HepG2 (cell line): ENCODE data around the gene OR52H1. TPM values are rescaled to one million over a fixed set of nuclear protein-coding genes. Genes with fewer than 3 reads are reported as not detected.

Source experiments
- ATAC-seq: fragments of 200-7000 bp; cut with Tn5 transposase; 3 replicates; pipeline ENCODE4 v1.9.1; 2020; ENCODE audit warnings: mild to moderate bottlenecking, moderate library complexity
- BruUV-seq: library from RNA; stranded (reverse); fragments of 400-500 nt; replicated peaks from 2 replicates; lab custom pipeline; 2021; lab: Mats Ljungman, UMichigan
- CTCF ChIA-PET: fragments of 300-600 bp; formaldehyde crosslinking; extraction: SDS; loops from one replicate; lab custom pipeline; 2021; ENCODE audit warnings: low total read pairs, inconsistent platforms, low intra/inter-chr PET ratio; lab: Yijun Ruan, JAX
- POLR2A ChIA-PET: fragments of 350-600 bp; sonication (Branson Sonifier 250); formaldehyde crosslinking; loops from one replicate; lab custom pipeline; 2020; ENCODE audit warnings: antibody characterized with exemption, inconsistent platforms; lab: Yijun Ruan, JAX
- DNase-seq: peaks from one replicate; pipeline ENCODE4 v3.0.0-alpha.2; 2015; ENCODE audit warnings: low spot score
- FAIRE-seq: peaks from 3 replicates; lab custom pipeline; 2011; peaks lifted over from hg19 to GRCh38; lab: Jason Lieb, UNC
- H2AFZ ChIP-seq: one replicate; pipeline ENCODE4 v1.6.1; 2011; ENCODE audit warnings: low read length, inconsistent platforms
- H3K27ac ChIP-seq: fragments of 300-600 bp; 3 replicates; pipeline ENCODE4 v1.8.0; 2011; ENCODE audit warnings: mixed run types, mild to moderate bottlenecking, mixed read lengths, low read length, inconsistent platforms; ENCODE audit not compliant: insufficient read depth; ENCODE audit errors: extremely low read length
- H3K27me3 ChIP-seq, 2 experiments: fragments of 200-600 bp in 1 of 2; 2 replicates in 1 of 2; 3 replicates in 1 of 2; pipeline versions ENCODE4 v1.6.0 to v1.8.0; 2011; ENCODE audit warnings: low read length in 2 of 2, mild to moderate bottlenecking in 2 of 2, moderate library complexity in 2 of 2, inconsistent platforms in 1 of 2; ENCODE audit not compliant: insufficient read depth in 2 of 2, control insufficient read depth in 1 of 2
- H3K36me3 ChIP-seq, 2 experiments: fragments of 200-600 bp in 1 of 2; replicated peaks in 1 of 2; 2 replicates in 1 of 2; 3 replicates in 1 of 2; pipeline versions ENCODE4 v1.5.1 to v1.8.0; 2011; ENCODE audit warnings: low read length in 2 of 2, inconsistent platforms in 1 of 2; ENCODE audit not compliant: insufficient read depth in 2 of 2, control insufficient read depth in 1 of 2
- H3K4me1 ChIP-seq: 2 replicates; pipeline ENCODE4 v1.5.1; 2012; ENCODE audit warnings: low read length, inconsistent platforms; ENCODE audit not compliant: insufficient read depth
- H3K4me2 ChIP-seq: 2 replicates; pipeline ENCODE4 v1.6.0; 2011; ENCODE audit warnings: low read depth, low read length, inconsistent platforms
- H3K4me3 ChIP-seq, 3 experiments: fragments of 200-600 bp in 1 of 3; sonication (generic), shearing (Covaris generic) in 1 of 3; replicated peaks in 1 of 3; 2 replicates each; pipeline ENCODE4 v1.5.1; 2011 to 2016; ENCODE audit warnings: low read length in 3 of 3, inconsistent platforms in 2 of 3, low read depth in 2 of 3, mild to moderate bottlenecking in 2 of 3, control low read depth in 1 of 3, mixed read lengths in 1 of 3; ENCODE audit not compliant: insufficient read depth in 1 of 3
- H3K79me2 ChIP-seq: one replicate; pipeline ENCODE4 v1.6.1; 2011; ENCODE audit warnings: low read length, inconsistent platforms; ENCODE audit not compliant: insufficient read depth
- H3K9ac ChIP-seq: 2 replicates; pipeline ENCODE4 v1.6.0; 2011; ENCODE audit warnings: mild to moderate bottlenecking, low read depth, low read length, inconsistent platforms; ENCODE audit not compliant: insufficient read depth
- H3K9me3 ChIP-seq: 2 replicates; pipeline ENCODE4 v1.5.1; 2012; ENCODE audit warnings: mild to moderate bottlenecking, low read length
- H4K20me1 ChIP-seq: 2 replicates; pipeline ENCODE4 v1.6.0; 2011; ENCODE audit warnings: inconsistent platforms, mild to moderate bottlenecking, low read length, moderate library complexity; ENCODE audit not compliant: insufficient read depth
- AGO2 ChIP-seq: fragments of 200-400 bp; formaldehyde crosslinking; optimal IDR thresholded peaks from 2 replicates; pipeline ENCODE3; 2017; ENCODE audit warnings: mild to moderate bottlenecking, low read depth, low read length, moderate library complexity
- FOSL2 ChIP-seq: sonication (generic); formaldehyde crosslinking; IDR thresholded peaks from 2 replicates; pipeline ENCODE4 v1.4.0; 2020; ENCODE audit warnings: missing genetic modification reagents
- FOXA3 ChIP-seq: IDR thresholded peaks from 2 replicates; pipeline ENCODE4 v1.6.1; 2016; ENCODE audit warnings: missing genetic modification reagents, missing compliant biosample characterization
- HNRNPL ChIP-seq: fragments of 200-400 bp; formaldehyde crosslinking; IDR thresholded peaks from 2 replicates; pipeline ENCODE4 v1.6.1; 2017; ENCODE audit warnings: mild to moderate bottlenecking, low read depth, low read length
- ISL2 ChIP-seq: sonication (generic); formaldehyde crosslinking; IDR thresholded peaks from 2 replicates; pipeline ENCODE4 v1.5.0; 2020; ENCODE audit warnings: missing genetic modification reagents
- JARID2 ChIP-seq: sonication (generic); formaldehyde crosslinking; IDR thresholded peaks from 2 replicates; pipeline ENCODE4 v1.8.1; 2023; ENCODE audit warnings: missing genetic modification reagents, inconsistent platforms; ENCODE audit not compliant: insufficient replicate concordance
- KDM3A ChIP-seq: IDR thresholded peaks from 2 replicates; pipeline ENCODE4 v1.6.1; 2018; ENCODE audit warnings: low read depth, missing compliant biosample characterization
- KLF9 ChIP-seq: IDR thresholded peaks from 2 replicates; pipeline ENCODE4 v1.6.1; 2016; ENCODE audit warnings: low read depth
- NCOA1 ChIP-seq: sonication (generic); formaldehyde crosslinking; IDR thresholded peaks from 2 replicates; pipeline ENCODE4 v1.9.0; 2021; ENCODE audit warnings: missing genetic modification reagents
- REPIN1 ChIP-seq: sonication (generic); formaldehyde crosslinking; IDR thresholded peaks from 2 replicates; pipeline ENCODE4 v1.8.0; 2022; ENCODE audit warnings: missing genetic modification reagents, low read depth, mild to moderate bottlenecking, borderline replicate concordance
- SP5 ChIP-seq: IDR thresholded peaks from 2 replicates; pipeline ENCODE4 v1.6.1; 2016; ENCODE audit warnings: low read depth, borderline replicate concordance
- TRAFD1 ChIP-seq: sonication (generic); formaldehyde crosslinking; IDR thresholded peaks from 2 replicates; pipeline ENCODE4 v1.5.1; 2020; ENCODE audit warnings: missing genetic modification reagents, mild to moderate bottlenecking, borderline replicate concordance
- ZNF143 ChIP-seq: sonication (generic); formaldehyde crosslinking; IDR thresholded peaks from 2 replicates; pipeline ENCODE4 v1.4.0; 2020; ENCODE audit warnings: missing genetic modification reagents
- ZNF207 ChIP-seq: fragments of 450-650 bp; IDR thresholded peaks from 2 replicates; pipeline ENCODE4 v1.6.1; 2016; ENCODE audit warnings: antibody characterized with exemption, borderline replicate concordance
- ZNF33B ChIP-seq: sonication (generic); formaldehyde crosslinking; IDR thresholded peaks from 2 replicates; pipeline ENCODE4 v1.5.1; 2020; ENCODE audit warnings: mild to moderate bottlenecking, missing genetic modification reagents
- ZNF674 ChIP-seq: sonication (generic); formaldehyde crosslinking; IDR thresholded peaks from 2 replicates; pipeline ENCODE4 v1.5.0; 2020; ENCODE audit warnings: low read depth, mild to moderate bottlenecking, missing genetic modification reagents
- ZNF841 ChIP-seq: sonication (generic); formaldehyde crosslinking; IDR thresholded peaks from 2 replicates; pipeline ENCODE4 v1.8.1; 2023; ENCODE audit warnings: missing genetic modification reagents, borderline replicate concordance
- ZSCAN31 ChIP-seq: sonication (generic); formaldehyde crosslinking; IDR thresholded peaks from 2 replicates; pipeline ENCODE4 v1.5.0; 2020; ENCODE audit warnings: low read depth, mild to moderate bottlenecking, missing genetic modification reagents
- in situ Hi-C: cut with HindIII; loops from 2 replicates; pipeline ENCODE4 v1.10.0; 2017; ENCODE audit warnings: low pct_unique_long_range_greater_than_20kb; ENCODE audit not compliant: extremely low pct_ligation_motif_present
- intact Hi-C: fragments of 100-400 bp; cut with micrococcal nuclease; formaldehyde crosslinking; loops from one replicate; pipeline ENCODE4 v1.10.0; 2022; ENCODE audit not compliant: unreplicated experiment
- polyA plus RNA-seq, 8 experiments: library from polyadenylated mRNA; depleted of rRNA in 3 of 8; stranded (reverse) in 7 of 8; unstranded in 1 of 8; fragments of >200 nt; fragmentation: Illumina TruSeq in 4 of 8; extraction: Trizol in 4 of 8; gene quantifications; 2 replicates each; pipeline versions ENCODE4 v1.2.1 to v1.2.3, GENCODE V29; 2011 to 2016; ENCODE audit warnings: low read depth in 4 of 8, missing spikeins in 1 of 8, mixed read lengths in 1 of 8; ENCODE audit not compliant: insufficient read depth in 1 of 8
- total RNA-seq, 5 experiments: library from RNA; depleted of rRNA; stranded (reverse); fragments of >200 nt; fragmentation: Illumina TruSeq; extraction: Trizol; gene quantifications; 2 replicates each; pipeline ENCODE4 v1.2.3, GENCODE V29; 2016; ENCODE audit warnings: low read depth in 1 of 5
- TF ChIP-seq, protein P1 (sequence below): sonication (generic); formaldehyde crosslinking; IDR thresholded peaks from 2 replicates; pipeline ENCODE4 v1.4.0; 2020; ENCODE audit warnings: mild to moderate bottlenecking, missing genetic modification reagents
- TF ChIP-seq, protein P2 (sequence below): IDR thresholded peaks from 2 replicates; pipeline ENCODE4 v1.6.1; 2016; ENCODE audit warnings: missing genetic modification reagents, missing compliant biosample characterization

OR52H1 gene
- total and polyA plus RNA-seq, 2 of the 13 experiments (the other 11 are each of a cell fraction or from before 2014, with no cell fraction given) = not detected

DNA sequence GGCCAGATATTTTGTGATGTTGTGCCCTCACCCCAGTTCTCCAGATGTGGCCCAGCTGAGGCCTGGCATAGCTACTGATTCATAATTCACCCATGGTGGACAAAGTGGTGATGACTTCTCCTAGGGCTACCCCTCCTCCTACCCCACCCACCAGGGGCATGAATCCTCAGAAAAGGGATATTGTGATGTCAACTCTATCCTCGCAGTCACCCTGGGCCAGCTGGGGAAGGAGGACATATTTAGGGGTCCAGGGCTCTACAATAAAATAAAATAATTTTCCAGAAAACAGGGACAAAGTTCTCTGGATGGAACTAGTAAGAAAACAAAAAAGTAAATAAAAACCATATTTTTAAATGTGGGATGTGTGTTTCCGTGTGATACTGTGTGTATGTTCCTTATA, 31.7 kb downstream of the OR52H1 start, which contains the start of gene UBQLNL (continued):
- TF ChIP-seq FOSL2 (CRISPR knock-in tag) (no peak), ZNF841 (no peak), FOXA3 (CRISPR knock-in tag) (no peak)

DNA sequence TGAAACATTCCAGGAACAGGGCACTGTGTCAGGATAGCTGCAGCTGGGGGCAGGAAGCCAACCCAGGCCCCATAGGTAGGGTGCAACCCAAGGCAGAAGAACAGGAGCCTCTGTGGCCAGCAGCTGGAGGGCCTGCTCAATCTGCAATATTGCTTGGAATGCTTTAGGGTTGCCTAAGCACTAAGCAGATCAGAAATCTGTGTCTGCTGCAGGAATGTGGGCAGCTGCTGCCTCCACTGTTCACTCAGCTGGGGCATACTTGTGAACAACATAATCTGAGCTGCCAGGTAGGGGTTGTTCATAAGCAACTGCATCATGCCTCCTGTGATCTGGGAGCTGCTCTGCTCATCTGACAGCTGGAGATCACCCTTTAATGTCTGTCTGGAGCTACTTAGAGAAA, 33.5 kb downstream of the OR52H1 start:
- no peaks in the 10 kb centered on the region for H3K9me3 ChIP-seq
- H3K4me1 ChIP-seq = no peaks in the 10 kb centered on the region
- H3K9ac ChIP-seq = no peak overlapping the region
- H3K36me3 ChIP-seq = no peaks in the 10 kb centered on the region
- H3K79me2 ChIP-seq = no peaks in the 10 kb centered on the region
- BruUV-seq = no TSS peak
- in situ Hi-C loops = no loop called here
- FAIRE-seq = no peak
- ATAC-seq = no peak
- H2AFZ ChIP-seq = no peak overlapping the region
- no peak overlapping the region for H3K4me2 ChIP-seq
- no peaks in the 10 kb centered on the region for H4K20me1 ChIP-seq
- POLR2A ChIA-PET = no interaction called here
- intact Hi-C loops = no loop called here
- no peaks in the 10 kb centered on the region; a peak in 1 of 5 replicates for H3K27me3 ChIP-seq
- DNase-seq = no peak
- H3K27ac ChIP-seq = no peak overlapping the region
- CTCF ChIA-PET = no interaction called here
- H3K4me3 ChIP-seq = no peak overlapping the region
- TF ChIP-seq, protein P1, sequence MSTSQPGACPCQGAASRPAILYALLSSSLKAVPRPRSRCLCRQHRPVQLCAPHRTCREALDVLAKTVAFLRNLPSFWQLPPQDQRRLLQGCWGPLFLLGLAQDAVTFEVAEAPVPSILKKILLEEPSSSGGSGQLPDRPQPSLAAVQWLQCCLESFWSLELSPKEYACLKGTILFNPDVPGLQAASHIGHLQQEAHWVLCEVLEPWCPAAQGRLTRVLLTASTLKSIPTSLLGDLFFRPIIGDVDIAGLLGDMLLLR (CRISPR knock-in tag) = no peak
- no peak for TF ChIP-seq ZNF143
- TF ChIP-seq TRAFD1 (CRISPR knock-in tag) = no peak
- no peak for TF ChIP-seq JARID2 (CRISPR knock-in tag)
- TF ChIP-seq ZNF674 (CRISPR knock-in tag) = no peak
- no peak for TF ChIP-seq ISL2 (CRISPR knock-in tag)
- no peak for TF ChIP-seq ZNF33B (CRISPR knock-in tag)
- no peak for TF ChIP-seq ZNF207
- TF ChIP-seq NCOA1 (CRISPR knock-in tag) = no peak
- TF ChIP-seq, protein P2, sequence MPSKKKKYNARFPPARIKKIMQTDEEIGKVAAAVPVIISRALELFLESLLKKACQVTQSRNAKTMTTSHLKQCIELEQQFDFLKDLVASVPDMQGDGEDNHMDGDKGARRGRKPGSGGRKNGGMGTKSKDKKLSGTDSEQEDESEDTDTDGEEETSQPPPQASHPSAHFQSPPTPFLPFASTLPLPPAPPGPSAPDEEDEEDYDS (CRISPR knock-in tag) = no peak
- no peak for TF ChIP-seq SP5
- TF ChIP-seq ZSCAN31 (CRISPR knock-in tag) = no peak
- TF ChIP-seq REPIN1 = no peak
- no peak for TF ChIP-seq AGO2
- no peak for TF ChIP-seq HNRNPL
- TF ChIP-seq KLF9 (CRISPR knock-in tag) = no peak
- TF ChIP-seq KDM3A (CRISPR knock-in tag) = no peak
